PC-9 (cell line): ENCODE measurements around the gene PPM1A. TPM values are rescaled to one million over a fixed set of nuclear protein-coding genes. Genes with fewer than 3 reads are reported as not detected.

Experiments
- BruUV-seq: library from RNA; stranded (reverse); fragments of 400-500 nt; replicated peaks from 2 replicates; lab custom pipeline; 2021; lab: Mats Ljungman, UMichigan
- CTCF ChIA-PET: fragments of 300-600 bp; sonication (Branson Sonifier 250); formaldehyde crosslinking; loops from one replicate; lab custom pipeline; 2022; ENCODE audit warnings: antibody characterized with exemption; lab: Charles Lee
- POLR2A ChIA-PET: fragments of 300-600 bp; sonication (Branson Sonifier 250); formaldehyde crosslinking; loops from one replicate; lab custom pipeline; 2022; ENCODE audit warnings: antibody characterized with exemption; ENCODE audit not compliant: unreplicated experiment; lab: Charles Lee
- DNase-seq, 2 experiments: peaks; one replicate each; pipeline versions ENCODE4 v3.0.0 to v3.0.0-alpha.2; 2015 to 2022; ENCODE audit warnings: mixed read lengths in 1 of 2
- H2AFZ ChIP-seq: fragments of 200-600 bp; sonication (generic); 2 replicates; pipeline ENCODE4 v1.8.1; 2017; ENCODE audit warnings: antibody characterized with exemption
- H3F3A ChIP-seq: fragments of 200-600 bp; sonication (generic); 2 replicates; pipeline ENCODE4 v1.8.1; 2017; ENCODE audit warnings: antibody characterized with exemption, mild to moderate bottlenecking, low read depth; ENCODE audit not compliant: insufficient read depth
- H3K27ac ChIP-seq: fragments of 200-600 bp; sonication (generic); 2 replicates; pipeline ENCODE4 v1.6.1; 2016; ENCODE audit warnings: mixed run types
- H3K27me3 ChIP-seq: fragments of 200-600 bp; sonication (generic); 2 replicates; pipeline ENCODE4 v1.6.1; 2016; ENCODE audit warnings: low read depth, mixed run types; ENCODE audit not compliant: insufficient read depth
- H3K36me3 ChIP-seq: fragments of 200-600 bp; sonication (generic); 2 replicates; pipeline ENCODE4 v1.6.1; 2016; ENCODE audit warnings: low read depth, mixed run types
- H3K4me1 ChIP-seq: fragments of 200-600 bp; sonication (generic); replicated peaks from 2 replicates; pipeline ENCODE4 v1.6.1; 2016; ENCODE audit warnings: mixed run types; ENCODE audit not compliant: insufficient read depth
- H3K4me2 ChIP-seq: fragments of 200-600 bp; sonication (generic); 2 replicates; pipeline ENCODE4 v1.6.1; 2017; ENCODE audit warnings: mixed run types
- H3K4me3 ChIP-seq: fragments of 200-600 bp; sonication (generic); 2 replicates; pipeline ENCODE4 v1.6.1; 2016; ENCODE audit warnings: mixed run types
- H3K79me2 ChIP-seq: fragments of 200-600 bp; sonication (generic); 2 replicates; pipeline ENCODE4 v1.6.1; 2017; ENCODE audit warnings: low read depth, mixed run types
- H3K9me2 ChIP-seq: fragments of 200-600 bp; sonication (generic); 2 replicates; pipeline ENCODE4 v1.8.1; 2017; ENCODE audit warnings: mild to moderate bottlenecking; ENCODE audit not compliant: insufficient read depth
- H3K9me3 ChIP-seq: fragments of 200-600 bp; sonication (generic); 2 replicates; pipeline ENCODE4 v1.8.1; 2016; ENCODE audit warnings: low read depth; ENCODE audit not compliant: insufficient read depth
- H4K20me1 ChIP-seq: fragments of 200-600 bp; sonication (generic); 2 replicates; pipeline ENCODE4 v1.8.1; 2017; ENCODE audit not compliant: insufficient read depth
- CTCF ChIP-seq: fragments of 200-600 bp; sonication (generic); conservative IDR thresholded peaks from 2 replicates; pipeline ENCODE4 v1.6.1; 2017; ENCODE audit warnings: mixed run types, antibody characterized with exemption, mild to moderate bottlenecking, moderate library complexity
- EZH2 ChIP-seq: fragments of 200-600 bp; sonication (generic); IDR thresholded peaks from 2 replicates; pipeline ENCODE4 v1.8.0; 2017; ENCODE audit warnings: antibody characterized with exemption, low read depth
- intact Hi-C: fragments of 100-400 bp; cut with micrococcal nuclease; formaldehyde crosslinking; loops from one replicate; pipeline ENCODE4 v1.10.0; 2022; ENCODE audit not compliant: unreplicated experiment
- total RNA-seq: library from RNA; stranded (reverse); gene quantifications from 2 replicates; pipeline ENCODE4 v1.2.3, GENCODE V29; 2021

PPM1A gene
- total RNA-seq, 1 experiment from 2014 or later = 60.9 TPM

GRCh38 chr14:60339571-60339970 is 90.5 kb downstream of the PPM1A start:
- Histone ChIP-seq H3K79me2 (no peaks in the 10 kb centered on the region), H3K9me2 (no peaks in the 10 kb centered on the region), H2AFZ (no peak overlapping the region), H3K36me3 (no peaks in the 10 kb centered on the region), H3K4me3 (no peak overlapping the region), H3K27me3 (no peaks in the 10 kb centered on the region), H3K4me1 (no peaks in the 10 kb centered on the region), H3K27ac (no peak overlapping the region), H3K4me2 (no peak overlapping the region), H4K20me1 (no peaks in the 10 kb centered on the region), H3F3A (no peaks in the 10 kb centered on the region), H3K9me3 (no peaks in the 10 kb centered on the region)
- CTCF ChIA-PET = no interaction called here
- peak in 1 of 2 experiments; percentile 32 for DNase-seq
- intact Hi-C loops = no loop called here
- POLR2A ChIA-PET = no interaction called here
- BruUV-seq = no TSS peak
- no peak for TF ChIP-seq EZH2
- no peak for TF ChIP-seq CTCF

GRCh38 chr14:60343571-60344071 is 94.6 kb downstream of the PPM1A start:
- no peak for DNase-seq
- H3K4me3 ChIP-seq = no peak overlapping the region
- ChIA-PET POLR2A (no interaction called here), CTCF (no interaction called here)
- H3K27ac ChIP-seq = no peak overlapping the region
- H3K79me2 ChIP-seq = no peaks in the 10 kb centered on the region
- H3K36me3 ChIP-seq = no peaks in the 10 kb centered on the region
- no peak overlapping the region for H3K4me2 ChIP-seq
- no peaks in the 10 kb centered on the region for H3K9me2 ChIP-seq
- H2AFZ ChIP-seq = 0 out of 2 replicates have a peak overlapping the region, but pooled peaks have one; percentile 22
- no peaks in the 10 kb centered on the region for H3K9me3 ChIP-seq
- H3F3A ChIP-seq = no peaks in the 10 kb centered on the region
- no peak for TF ChIP-seq EZH2
- TF ChIP-seq CTCF = no peak
- H3K27me3 ChIP-seq = no peaks in the 10 kb centered on the region
- H4K20me1 ChIP-seq = no peaks in the 10 kb centered on the region
- no peaks in the 10 kb centered on the region for H3K4me1 ChIP-seq
- intact Hi-C loops = no loop called here
- BruUV-seq = no TSS peak

- Histone ChIP-seq H2AFZ (no peak overlapping the region), H3K27me3 (no peaks in the 10 kb centered on the region), H3K9me2 (no peaks in the 10 kb centered on the region), H3K4me3 (no peak overlapping the region), H3K27ac (no peak overlapping the region), H3K36me3 (no peaks in the 10 kb centered on the region), H3K9me3 (no peaks in the 10 kb centered on the region), H4K20me1 (no peaks in the 10 kb centered on the region), H3K4me2 (no peak overlapping the region), H3K4me1 (no peaks in the 10 kb centered on the region), H3F3A (no peaks in the 10 kb centered on the region), H3K79me2 (no peaks in the 10 kb centered on the region)
- ChIA-PET POLR2A (no interaction called here), CTCF (no interaction called here)
- TF ChIP-seq CTCF (no peak), EZH2 (no peak)
- intact Hi-C loops = no loop called here
- no TSS peak for BruUV-seq
- DNase-seq = no peak
Measured at GRCh38 chr14:60344751-60345150, 95.7 kb downstream of the PPM1A start.
